ENCODE results near the gene UGT2A3.

The UGT2A3 gene

DNA sequence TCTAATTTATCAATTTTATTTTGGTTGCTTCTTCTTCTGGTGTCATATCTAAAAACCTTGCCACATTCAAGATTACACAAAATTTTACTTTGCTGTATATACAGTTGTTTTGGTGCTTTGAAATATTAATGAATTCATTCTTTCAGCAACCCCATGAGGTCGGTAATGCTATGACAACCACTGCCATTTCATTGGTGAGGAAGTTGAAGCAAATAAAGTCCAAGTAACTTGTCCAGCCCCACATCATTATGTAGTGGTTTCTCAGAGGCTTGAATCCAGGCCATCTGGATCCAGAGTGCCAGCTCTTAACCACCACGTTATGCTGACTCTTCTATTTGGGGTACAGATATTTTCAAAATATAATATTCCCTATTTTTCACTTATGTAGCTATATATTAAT, 42.2 kb downstream of the UGT2A3 start:
- DNase-seq, result no peak

DNA sequence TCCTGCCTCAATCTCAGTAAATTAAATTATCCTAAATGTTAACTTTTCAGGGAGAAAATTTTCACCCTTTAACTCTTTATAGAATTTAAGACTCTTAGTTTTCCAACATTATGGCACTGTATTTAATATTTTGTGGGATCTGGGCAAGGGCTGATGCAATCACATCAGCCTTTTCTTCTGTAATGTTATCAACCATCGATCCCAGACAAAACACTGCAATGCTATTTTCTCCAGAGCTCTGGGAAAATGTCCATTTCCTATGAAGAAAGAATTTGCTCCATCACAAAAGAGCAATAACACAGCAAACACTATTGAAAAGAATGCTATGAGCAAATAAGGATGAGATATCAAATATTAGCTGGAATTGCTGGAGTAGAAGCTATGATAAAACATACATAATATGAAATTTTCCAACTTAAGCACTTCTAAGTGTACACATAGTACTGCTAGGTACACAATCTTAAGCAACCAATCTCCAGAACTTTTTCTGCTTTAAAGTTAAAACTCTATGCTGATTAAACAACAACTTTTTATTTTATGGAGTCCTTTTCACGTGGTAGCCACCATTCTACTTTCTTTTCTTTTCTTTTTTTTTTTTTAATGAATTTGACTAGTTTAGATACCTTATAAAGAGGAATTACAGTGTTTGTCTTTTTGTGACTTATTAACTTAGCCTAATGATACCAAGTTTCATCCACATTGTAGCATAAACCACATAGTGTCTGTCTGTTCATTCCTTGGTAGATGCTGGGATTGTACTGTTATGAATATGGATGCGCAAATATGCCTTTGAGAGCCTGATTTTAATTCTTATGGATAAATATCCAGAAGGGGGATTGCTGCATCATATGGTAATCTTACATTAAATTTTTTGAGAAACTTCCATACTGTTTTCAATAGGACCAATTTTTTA, 43.6 kb downstream of the UGT2A3 start:
- no peak for DNase-seq

DNA sequence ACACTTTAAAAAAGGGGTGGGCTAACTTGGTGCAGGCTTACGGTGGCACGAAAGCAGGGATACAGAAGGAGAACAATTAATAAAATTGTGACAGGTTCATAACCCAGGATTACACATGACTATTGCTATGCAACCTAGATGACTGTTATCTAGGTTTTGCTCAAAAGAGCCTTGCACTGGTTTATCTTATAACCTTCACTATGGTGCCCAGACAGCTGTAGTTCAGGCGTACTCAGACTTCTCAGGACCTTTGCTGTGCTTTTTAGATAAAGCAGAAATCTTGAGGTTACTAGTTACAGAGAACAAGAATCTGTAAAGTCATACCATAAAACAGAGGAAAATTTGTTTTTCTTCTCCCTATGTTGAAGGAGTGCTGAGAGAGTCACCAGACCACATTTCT, 44.4 kb downstream of the UGT2A3 start:
- DNase-seq, result no peak

DNA sequence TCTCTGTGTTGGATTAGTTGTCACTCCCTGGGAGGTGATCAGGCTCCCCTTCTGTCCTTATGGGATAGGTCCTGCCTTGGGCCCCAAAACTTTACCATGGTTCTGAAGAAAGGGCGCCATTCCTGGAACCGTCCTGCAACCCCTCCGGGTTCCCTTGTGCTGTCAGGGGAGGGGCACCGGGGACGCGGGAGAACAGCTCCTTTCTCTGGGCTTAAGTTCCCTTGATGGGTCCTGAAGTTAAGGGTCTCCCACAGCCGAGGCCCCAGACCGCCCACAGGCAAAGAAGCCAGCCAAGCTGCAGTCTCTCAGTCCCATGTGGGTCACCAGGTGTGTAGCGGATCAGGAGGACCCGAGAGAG, 44.8 kb downstream of the UGT2A3 start:
- no peak for DNase-seq

DNA sequence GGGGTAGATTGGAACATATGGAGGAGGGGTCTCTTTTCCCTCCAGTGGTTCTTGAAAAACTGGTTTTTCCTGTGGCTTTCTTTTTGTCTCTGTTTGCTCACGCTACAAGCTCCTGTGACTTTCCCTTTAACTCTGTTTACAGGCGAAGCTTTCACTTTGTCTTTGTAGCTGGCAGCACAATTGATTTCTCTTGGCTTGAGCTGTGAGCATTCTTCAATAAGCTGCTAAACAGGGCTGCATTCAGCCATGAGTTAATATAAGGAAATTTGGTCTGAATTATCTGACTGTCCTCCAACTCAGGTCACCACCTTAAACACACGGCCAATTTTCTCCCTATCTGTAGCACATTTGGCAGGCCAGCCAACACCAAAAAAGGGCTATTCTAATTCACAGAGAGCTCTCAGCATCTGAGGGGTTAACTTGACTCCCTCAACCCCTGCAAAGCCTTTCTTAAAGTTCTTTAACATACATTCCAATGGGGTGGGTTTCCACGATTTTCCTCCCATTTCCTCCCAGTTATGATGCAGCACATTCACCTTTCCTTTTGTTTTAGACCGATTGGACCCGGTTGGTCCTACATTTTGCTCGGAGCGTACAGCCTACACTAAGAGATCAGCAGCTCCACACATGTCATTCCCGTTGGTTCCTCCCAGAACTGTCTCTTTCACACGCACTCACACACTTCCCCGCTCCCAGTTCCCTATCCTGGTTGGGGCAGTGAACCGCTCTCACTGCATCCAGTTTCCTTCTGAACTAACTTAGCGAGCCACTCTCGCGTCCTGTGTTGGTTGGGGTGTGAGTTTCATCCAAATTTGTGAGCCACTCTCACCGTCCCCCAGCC, 45.4 kb downstream of the UGT2A3 start:
- peak in 2 of 3 experiments; percentile 62 to 87 for DNase-seq

DNA sequence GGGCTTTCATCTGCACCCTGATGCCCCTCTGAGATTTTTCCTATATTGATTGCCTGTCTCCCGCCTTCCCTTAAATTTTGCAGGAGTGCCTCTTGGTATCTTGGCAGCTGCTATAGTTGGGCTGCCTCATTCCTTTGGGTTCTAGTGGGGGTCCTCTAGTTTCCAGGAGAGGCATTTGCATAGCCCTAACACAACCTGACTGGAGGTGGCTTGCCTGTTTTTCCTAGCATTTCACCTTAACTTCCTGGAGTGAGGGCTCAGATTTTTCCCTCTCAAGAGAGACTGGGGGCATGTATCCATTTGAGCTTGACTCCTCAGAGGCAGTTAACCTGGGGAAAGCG, 46.0 kb downstream of the UGT2A3 start:
- DNase-seq, result no peak

DNA sequence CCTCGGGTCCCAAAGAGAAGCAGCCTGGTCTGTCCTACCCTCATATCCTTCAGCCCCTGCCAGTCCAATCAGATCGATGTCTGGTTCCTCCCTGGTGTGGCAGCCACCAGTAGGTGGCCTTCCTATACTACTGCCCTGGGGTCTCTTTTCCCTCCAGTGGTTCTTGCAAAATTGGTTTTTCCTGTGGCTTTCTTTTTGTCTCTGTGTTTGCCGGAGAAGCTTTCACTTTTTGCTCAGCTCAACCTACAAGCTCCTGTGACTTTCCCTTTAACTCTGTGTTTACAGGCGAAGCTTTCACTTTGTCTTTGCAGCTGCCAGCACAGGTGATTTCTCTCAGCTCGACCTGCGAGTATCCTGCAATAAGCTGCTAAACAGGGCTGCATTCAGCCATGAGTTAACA, 46.8 kb downstream of the UGT2A3 start:
- peak in 2 of 3 experiments; percentile 27 to 60 for DNase-seq

DNA sequence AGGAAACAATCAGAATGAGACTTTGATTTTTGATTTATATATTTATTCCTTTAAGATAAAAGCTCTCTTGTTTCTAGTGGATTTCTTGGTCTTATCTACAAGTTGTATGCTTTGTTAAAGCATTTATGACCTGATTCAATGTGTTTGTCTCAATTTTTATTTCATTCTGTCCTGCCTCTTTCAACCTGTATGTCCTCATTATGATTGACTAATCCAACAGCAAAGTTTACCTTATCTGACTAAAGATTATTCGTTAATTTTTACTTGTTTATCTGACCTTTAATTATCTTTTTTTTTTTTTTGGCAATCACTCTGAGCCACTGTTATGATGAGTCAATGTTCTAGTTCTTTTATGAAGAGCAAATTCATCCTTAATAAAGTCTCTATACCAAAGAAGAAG, 54.9 kb downstream of the UGT2A3 start:
- no peak for DNase-seq

DNA sequence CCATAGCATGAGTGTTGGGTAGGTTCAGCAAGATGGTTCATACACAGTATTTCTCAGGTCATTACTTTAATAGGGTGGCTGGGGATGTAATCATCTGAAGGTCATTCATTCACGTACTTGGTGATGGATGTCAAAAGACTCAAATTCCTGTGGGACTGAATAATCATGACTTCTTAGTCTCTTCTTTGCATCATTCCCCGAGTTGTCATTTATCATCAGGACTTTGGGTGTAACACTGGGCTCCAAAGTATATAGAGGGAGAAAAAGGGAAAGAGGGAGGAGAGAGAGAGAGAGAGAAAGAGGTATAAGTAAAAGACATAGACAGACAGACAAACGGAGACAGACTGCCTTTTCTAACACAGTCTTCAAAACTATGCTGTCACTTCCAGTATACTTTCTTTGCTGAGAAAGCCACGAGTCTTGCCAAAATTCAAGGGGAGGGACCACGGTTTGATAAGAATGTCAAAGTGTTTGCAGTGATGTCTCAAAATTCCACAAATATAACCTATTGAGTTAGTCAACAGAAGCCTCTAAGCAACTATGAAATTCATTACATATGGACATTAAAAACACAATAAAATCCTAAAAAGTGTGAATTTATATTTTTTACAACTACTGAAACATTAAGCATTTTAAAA, 55.9 kb downstream of the UGT2A3 start:
- DNase-seq, result no peak

DNA sequence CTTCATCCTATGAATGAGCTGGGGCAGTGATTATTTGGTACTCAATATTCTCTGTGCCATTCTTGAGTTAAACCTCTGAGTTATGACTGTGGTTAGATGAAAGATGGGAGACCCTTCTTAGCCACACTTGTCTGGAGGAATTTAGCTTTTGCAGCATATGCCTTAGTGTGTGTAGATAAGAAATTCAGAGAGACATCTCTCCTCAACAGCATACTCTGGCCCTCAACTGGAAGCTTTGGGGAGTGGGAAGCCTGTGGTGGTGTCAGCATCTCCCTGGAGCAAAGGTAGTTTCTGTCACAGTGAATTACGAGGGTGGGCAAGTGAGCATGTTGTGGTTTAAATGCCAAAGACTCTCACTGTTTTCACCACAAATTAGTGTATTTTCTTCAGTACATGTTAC, 58.7 kb downstream of the UGT2A3 start:
- no peak for DNase-seq

DNA sequence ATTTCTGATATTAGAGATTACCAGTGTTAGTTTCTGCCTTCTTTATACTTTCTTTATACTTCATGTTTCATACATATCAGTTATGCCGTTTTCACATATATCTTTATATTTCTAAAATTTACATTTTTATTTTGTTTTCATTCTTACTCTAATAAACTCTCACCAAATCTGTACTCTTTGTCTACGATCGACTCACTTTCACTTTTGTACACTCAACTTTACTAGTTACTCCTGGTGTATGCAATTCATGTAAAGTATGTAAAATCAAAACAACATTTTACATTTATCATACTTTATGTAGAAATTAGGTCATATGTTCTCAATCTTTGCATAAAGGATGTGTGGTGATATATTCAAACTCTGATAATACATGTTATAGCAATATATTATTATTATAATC, 59.9 kb downstream of the UGT2A3 start:
- DNase-seq, result no peak

DNA sequence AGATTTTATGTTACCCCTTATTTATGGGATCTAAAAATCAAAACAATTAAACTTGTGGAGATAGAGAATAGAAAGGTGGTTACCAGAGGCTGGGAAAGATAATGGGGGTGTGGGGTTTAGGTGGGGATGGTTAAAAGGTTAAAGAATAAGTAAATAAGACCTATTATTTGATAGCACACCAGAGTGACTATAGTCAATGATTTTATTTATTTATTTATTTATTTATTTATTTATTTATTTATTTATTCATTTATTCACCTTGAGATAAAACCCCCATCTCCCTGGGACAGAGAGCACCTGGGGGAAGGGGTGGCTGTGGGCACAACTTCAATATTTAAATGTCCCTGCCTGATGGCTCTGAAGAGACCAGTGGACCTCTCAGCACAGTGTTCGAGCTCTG, 66.1 kb downstream of the UGT2A3 start:
- no peak for DNase-seq

DNA sequence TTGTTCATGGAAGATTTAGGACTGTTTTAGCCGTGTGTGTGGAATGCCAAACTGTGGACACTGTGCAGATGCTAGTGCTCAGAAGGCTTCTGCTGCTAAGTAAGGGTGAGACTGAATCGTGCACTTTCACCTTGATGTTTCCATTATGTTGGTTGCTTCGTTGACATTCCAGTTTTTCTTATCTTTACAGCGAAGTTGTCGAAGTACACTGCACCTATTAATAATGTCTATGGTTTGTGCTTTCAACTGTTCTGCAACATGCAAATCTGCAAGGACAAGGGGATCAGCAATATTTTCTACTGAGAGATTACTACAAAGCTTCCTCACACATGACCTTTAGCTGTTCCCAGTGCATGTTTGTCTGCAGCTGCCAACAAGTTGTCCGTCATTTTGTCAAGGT, 67.7 kb downstream of the UGT2A3 start:
- no peak for DNase-seq
